Fibroblast of skin of left quadriceps (primary cell): ENCODE measurements around the gene ANKRD22.
"Not testable (repeated sequence)": the region's sequence is repeated elsewhere in the genome, so short reads cannot be mapped to it uniquely, and the experiment has no call there.

ENCODE experiments used
- DNase-seq, 2 experiments: peaks; one replicate each; pipeline ENCODE4 v3.0.0-alpha.2; 2013; ENCODE audit warnings: low read depth in 2 of 2

The ANKRD22 gene

GRCh38 chr10:88837632-88838031 lies 14.0 kb downstream of the ANKRD22 start:
- not testable (repeated sequence) for DNase-seq

- no peak for DNase-seq
Measured at GRCh38 chr10:88835910-88836221, 15.8 kb downstream of the ANKRD22 start.

GRCh38 chr10:88835096-88835909 lies 16.3 kb downstream of the ANKRD22 start:
- DNase-seq, result peak; percentile 70 to 73

- no peak for DNase-seq
Measured at GRCh38 chr10:88833723-88834122, 17.9 kb downstream of the ANKRD22 start.

- DNase-seq, result no peak
Measured at GRCh38 chr10:88833156-88833555, 18.5 kb downstream of the ANKRD22 start.

GRCh38 chr10:88832376-88832775 lies 19.3 kb downstream of the ANKRD22 start:
- no peak for DNase-seq

- DNase-seq, result no peak
Measured at GRCh38 chr10:88831709-88832108, 19.9 kb downstream of the ANKRD22 start.

- no peak for DNase-seq
Measured at GRCh38 chr10:88830643-88831268, 20.9 kb downstream of the ANKRD22 start.

- no peak for DNase-seq
Measured at GRCh38 chr10:88828310-88828709, 23.3 kb downstream of the ANKRD22 start.

GRCh38 chr10:88827671-88828070 lies 24.0 kb downstream of the ANKRD22 start:
- no peak for DNase-seq

GRCh38 chr10:88826388-88826787 lies 25.3 kb downstream of the ANKRD22 start:
- DNase-seq, result no peak

GRCh38 chr10:88820748-88821401 lies 30.8 kb downstream of the ANKRD22 start:
- peak; percentile 72 for DNase-seq

- peak; percentile 13 to 18 for DNase-seq
Measured at GRCh38 chr10:88819290-88819689, 32.4 kb downstream of the ANKRD22 start.

- DNase-seq, result no peak
Measured at GRCh38 chr10:88813200-88813599, 38.4 kb downstream of the ANKRD22 start.

- peak; percentile 29 to 32 for DNase-seq
Measured at GRCh38 chr10:88810196-88810961, 41.3 kb downstream of the ANKRD22 start.

- no peak for DNase-seq
Measured at GRCh38 chr10:88809621-88810020, 42.0 kb downstream of the ANKRD22 start.

- DNase-seq, result no peak
Measured at GRCh38 chr10:88805924-88806323, 45.7 kb downstream of the ANKRD22 start.

- DNase-seq, result no peak
Measured at GRCh38 chr10:88805361-88805760, 46.3 kb downstream of the ANKRD22 start.

GRCh38 chr10:88804083-88804812 lies 47.4 kb downstream of the ANKRD22 start:
- no peak for DNase-seq

- no peak for DNase-seq
Measured at GRCh38 chr10:88803641-88804040, 48.0 kb downstream of the ANKRD22 start.

GRCh38 chr10:88802523-88803285 lies 48.9 kb downstream of the ANKRD22 start, which contains the start of gene LIPM:
Gene LIPM, plus strand, starts transcription at chr10:88802730. Its CDS starts 167 bp downstream, at chr10:88802897.
- DNase-seq, result no peak
